ENCODE results near the gene KLK4. TPM values are rescaled to one million over a fixed set of nuclear protein-coding genes. Genes with fewer than 3 reads are reported as not detected.

The KLK4 gene
- total RNA-seq (2014; rRNA removed; shearing (Covaris generic)), result 0.32 and 0.48 TPM in 2 replicates

DNA sequence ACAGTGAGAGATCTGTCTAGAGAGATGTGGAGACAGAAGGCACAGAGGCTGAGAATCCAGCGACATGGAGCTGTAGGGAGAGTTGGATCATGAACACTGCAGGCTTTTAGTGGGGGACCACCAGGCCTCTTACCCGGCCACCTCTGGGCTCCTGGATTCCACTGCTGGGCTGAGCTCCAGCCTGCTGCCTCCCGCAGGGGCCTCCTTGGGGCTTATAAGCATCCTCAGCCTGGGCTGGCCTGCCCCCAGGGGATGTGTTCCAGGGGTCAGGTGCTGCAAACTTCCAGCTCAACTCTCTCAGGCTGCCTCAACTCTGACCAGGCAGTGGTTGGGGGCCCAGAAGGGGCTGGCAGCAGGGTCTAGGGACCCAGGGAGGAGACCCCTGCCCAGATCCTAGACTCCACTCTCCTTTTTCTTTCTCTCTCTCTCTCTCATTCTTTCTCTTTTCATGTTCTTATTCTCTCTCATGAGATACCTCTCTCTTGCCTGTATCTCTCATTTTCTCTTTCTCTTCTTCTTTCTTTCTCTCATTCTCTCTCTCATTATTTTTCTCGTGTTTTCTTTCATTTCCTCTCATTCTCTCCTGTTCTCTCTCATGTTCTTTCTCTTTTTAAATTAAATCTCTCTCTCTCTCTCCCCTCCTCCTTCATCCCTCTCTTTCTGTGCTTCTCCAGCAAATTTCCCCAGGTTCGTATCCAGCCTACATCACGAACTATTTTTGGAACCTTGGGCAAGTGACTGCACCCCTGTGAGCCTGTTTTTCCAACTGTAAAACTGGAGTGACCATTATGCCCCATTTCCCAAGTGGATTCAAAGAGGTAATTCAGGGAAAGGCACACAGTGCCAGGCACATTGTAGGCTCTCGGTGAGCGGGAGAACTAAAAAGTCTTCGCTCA lies at the start of gene KLK4:
TSS of gene KLK4 (minus strand) at position 190 of the 896 bp plus-strand sequence. CDS start 657 bp downstream, outside the sequence.
- Histone ChIP-seq H3K36me3 (no peaks in the 10 kb centered on the region), H3K4me1 (peaks cover 21% of the 10 kb centered on the region), H3K4me3 (no peak within 1 kb of the TSS), H3K9me3 (replicated peaks) (no peaks in the 10 kb centered on the region), H3K27me3 (no peaks in the 10 kb centered on the region), H3K27ac (no peak within 1 kb of the TSS)
- DNase-seq, result peak in 1 of 2 experiments; percentile 50

DNA sequence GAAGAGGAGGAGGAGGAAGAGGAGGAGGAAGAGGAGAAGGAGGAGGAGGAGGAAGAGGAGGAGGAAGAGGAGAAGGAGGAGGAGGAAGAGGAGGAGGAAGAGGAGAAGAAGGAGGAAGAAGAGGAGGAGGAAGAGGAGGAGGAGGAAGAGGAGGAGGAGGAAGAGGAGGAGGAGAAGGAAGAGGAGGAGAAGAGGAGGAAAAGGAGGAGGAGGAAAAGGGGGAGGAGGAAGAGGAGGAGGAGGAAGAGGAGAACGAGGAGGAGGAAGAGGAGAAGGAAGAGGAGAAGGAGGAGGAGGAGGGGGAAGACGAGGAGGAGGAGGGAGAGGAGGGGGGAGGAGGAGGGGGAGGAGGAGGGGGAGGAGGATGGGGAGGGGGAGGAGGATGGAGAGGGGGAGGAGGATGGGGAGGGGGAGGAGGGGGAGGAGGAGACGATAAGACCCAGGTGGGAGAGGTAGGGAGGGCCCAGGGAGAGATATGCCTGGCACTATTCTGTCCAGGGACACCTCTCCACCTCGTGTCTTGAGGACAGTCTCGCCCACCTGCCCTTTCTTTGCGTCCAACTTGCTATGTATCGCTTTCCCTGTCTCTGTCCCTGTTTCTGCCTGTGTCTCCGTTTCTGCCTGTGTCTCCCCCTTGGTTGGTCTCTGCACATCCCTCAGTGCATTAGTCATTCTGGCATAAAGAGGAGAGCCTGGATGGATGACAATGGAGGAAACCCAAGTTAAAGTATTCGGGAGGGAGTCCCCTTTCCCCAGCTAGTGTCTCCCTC lies 48.7 kb upstream of the KLK4 start:
- no peaks in the 10 kb centered on the region for H3K36me3 ChIP-seq
- no peak overlapping the region for H3K27ac ChIP-seq
- H3K27me3 ChIP-seq, result no peaks in the 10 kb centered on the region
- H3K4me1 ChIP-seq, result no peaks in the 10 kb centered on the region
- H3K9me3 ChIP-seq (replicated peaks), result no peaks in the 10 kb centered on the region
- no peak overlapping the region for H3K4me3 ChIP-seq
- DNase-seq, result peak in 1 of 2 experiments; percentile 18

- Histone ChIP-seq H3K36me3 (no peaks in the 10 kb centered on the region), H3K4me1 (no peaks in the 10 kb centered on the region), H3K27me3 (no peaks in the 10 kb centered on the region), H3K4me3 (no peak overlapping the region), H3K27ac (no peak overlapping the region), H3K9me3 (replicated peaks) (no peaks in the 10 kb centered on the region)
- no peak for DNase-seq
Observed at GRCh38 chr19:50957587-50957986, 46.4 kb upstream of the KLK4 start.

DNA sequence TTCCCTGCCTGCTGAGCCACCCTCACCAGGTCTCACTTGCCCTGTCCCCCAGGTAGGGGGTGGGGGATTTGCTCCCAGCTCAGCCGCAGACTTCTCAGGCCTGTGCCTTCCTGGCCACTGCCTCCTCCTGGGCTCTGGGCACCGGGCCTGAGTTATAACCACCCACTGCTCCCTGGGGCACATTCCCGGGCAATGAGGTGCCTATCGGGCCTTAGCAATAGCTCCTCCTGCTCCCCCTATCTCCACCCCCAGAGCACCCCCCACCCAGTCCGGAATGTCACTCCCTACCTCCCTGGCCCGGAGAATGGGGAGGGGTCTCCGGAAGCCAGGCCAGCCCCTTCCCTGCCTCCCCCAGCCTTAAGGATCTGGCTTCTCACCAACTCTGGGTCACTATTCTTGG lies 41.7 kb upstream of the KLK4 start, which contains the start of gene KLK5:
TSS of gene KLK5 (minus strand) at position 129 of the 400 bp plus-strand sequence. CDS start 381 bp downstream, outside the sequence.
- Histone ChIP-seq H3K27ac (no peak within 1 kb of the TSS), H3K27me3 (no peaks in the 10 kb centered on the region), H3K4me3 (no peak within 1 kb of the TSS), H3K36me3 (no peaks in the 10 kb centered on the region), H3K9me3 (replicated peaks) (no peaks in the 10 kb centered on the region), H3K4me1 (no peaks in the 10 kb centered on the region)
- no peak for DNase-seq

DNA sequence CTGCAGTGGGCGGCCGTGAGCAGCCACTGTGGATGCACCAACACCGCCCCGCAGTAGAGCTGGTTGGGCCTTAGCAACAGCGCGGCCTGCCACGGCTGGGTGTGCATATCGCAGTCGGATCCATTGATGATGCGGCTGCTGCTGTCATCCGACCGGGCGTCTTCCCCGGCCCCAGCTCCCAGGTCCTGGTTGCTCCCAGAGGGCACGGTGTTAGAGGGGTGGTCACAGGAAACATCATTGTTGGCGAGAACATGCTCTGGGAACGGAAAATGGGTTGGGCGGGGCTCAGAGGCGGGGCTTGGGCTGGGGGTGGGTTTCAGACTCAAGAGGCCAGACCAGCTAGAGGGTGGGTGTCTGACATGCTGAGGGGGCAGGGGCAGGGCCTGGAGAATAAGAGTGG lies 38.7 kb upstream of the KLK4 start:
- Histone ChIP-seq H3K27ac (no peak overlapping the region), H3K4me1 (no peaks in the 10 kb centered on the region), H3K4me3 (no peak overlapping the region), H3K27me3 (no peaks in the 10 kb centered on the region), H3K9me3 (replicated peaks) (no peaks in the 10 kb centered on the region), H3K36me3 (no peaks in the 10 kb centered on the region)
- DNase-seq, result no peak

DNA sequence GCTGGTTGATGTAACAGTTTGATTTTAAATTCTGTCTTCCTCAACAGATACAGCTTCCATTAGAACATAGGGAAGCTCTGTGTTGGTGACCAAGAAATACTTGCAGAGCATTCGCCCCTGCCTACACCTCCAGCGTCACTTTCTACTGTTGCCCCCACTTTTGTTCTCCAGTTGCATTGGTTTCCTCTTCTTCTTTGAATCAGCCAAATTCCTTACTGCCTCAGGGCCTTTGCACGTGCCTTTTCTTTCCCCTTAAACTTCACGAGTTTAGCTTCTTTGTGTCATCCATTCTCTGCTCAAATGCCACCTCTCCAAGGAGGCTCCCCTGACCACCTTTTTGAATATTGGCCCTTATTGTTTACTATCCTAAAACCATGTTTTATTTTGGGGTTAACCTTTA lies 35.9 kb upstream of the KLK4 start:
- no peaks in the 10 kb centered on the region for H3K36me3 ChIP-seq
- H3K9me3 ChIP-seq (replicated peaks), result no peaks in the 10 kb centered on the region
- no peaks in the 10 kb centered on the region for H3K4me1 ChIP-seq
- no peak overlapping the region for H3K4me3 ChIP-seq
- no peak overlapping the region for H3K27ac ChIP-seq
- no peak for DNase-seq
- H3K27me3 ChIP-seq, result no peaks in the 10 kb centered on the region

DNA sequence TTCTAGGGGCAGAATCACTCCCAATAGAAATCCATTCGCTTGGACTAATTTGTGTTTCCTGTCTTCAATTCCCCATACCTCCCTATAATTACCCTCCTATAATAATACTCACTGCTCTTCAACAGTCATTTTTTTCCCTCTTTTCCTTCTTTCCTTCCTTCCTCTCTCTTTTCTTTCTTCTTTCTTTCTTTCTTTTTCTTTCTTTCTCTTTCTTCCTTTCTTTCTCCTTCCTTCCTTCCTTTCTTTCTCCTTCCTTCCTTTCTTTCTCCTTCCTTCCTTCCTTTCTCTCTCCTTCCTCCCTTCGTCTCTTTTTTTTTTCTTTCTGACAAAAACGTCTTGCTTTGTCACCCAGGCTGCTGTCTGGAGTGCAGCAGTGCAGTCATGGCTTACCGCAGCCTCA lies 33.6 kb upstream of the KLK4 start:
- no peaks in the 10 kb centered on the region for H3K27me3 ChIP-seq
- H3K4me1 ChIP-seq, result no peaks in the 10 kb centered on the region
- H3K36me3 ChIP-seq, result no peaks in the 10 kb centered on the region
- no peaks in the 10 kb centered on the region for H3K9me3 ChIP-seq (replicated peaks)
- H3K27ac ChIP-seq, result no peak overlapping the region
- DNase-seq, result no peak
- no peak overlapping the region for H3K4me3 ChIP-seq

DNA sequence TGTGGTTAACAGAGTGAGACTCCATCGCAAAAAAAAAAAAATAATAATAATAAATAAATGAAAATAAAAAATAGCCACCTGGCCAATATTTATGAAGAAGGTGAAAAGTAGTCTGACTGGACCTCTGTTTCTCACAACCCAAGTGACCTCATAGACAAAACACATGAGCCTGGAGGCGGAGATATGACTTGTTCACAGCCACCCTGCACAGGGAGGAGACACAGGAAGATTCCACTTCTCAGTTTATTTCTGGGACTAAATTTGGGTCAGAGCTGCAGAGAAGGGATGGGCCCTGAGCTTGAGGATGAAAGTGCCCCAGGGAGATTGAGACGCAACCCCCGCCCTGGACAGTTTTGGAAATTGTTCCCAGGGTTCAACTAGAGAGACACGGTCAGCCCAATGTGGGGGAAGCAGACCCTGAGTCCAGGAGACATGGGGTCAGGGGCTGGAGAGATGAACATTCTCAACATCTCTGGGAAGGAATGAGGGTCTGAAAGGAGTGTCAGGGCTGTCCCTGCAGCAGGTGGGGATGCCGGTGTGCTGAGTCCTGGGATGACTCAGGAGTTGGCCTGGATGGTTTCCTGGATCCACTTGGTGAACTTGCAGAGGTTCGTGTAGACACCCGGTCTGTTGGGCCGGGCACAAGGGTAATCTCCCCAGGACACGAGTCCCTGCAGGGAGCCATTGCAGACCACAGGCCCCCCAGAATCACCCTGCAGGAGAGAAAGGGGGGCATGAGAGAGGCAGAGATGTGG lies 32.1 kb upstream of the KLK4 start:
- no peaks in the 10 kb centered on the region for H3K36me3 ChIP-seq
- no peaks in the 10 kb centered on the region for H3K4me1 ChIP-seq
- H3K4me3 ChIP-seq, result no peak overlapping the region
- H3K27me3 ChIP-seq, result no peaks in the 10 kb centered on the region
- no peaks in the 10 kb centered on the region for H3K9me3 ChIP-seq (replicated peaks)
- no peak overlapping the region for H3K27ac ChIP-seq
- DNase-seq, result no peak

- no peak for DNase-seq
- no peaks in the 10 kb centered on the region for H3K9me3 ChIP-seq (replicated peaks)
- no peaks in the 10 kb centered on the region for H3K4me1 ChIP-seq
- H3K4me3 ChIP-seq, result no peak overlapping the region
- H3K27me3 ChIP-seq, result no peaks in the 10 kb centered on the region
- no peak overlapping the region for H3K27ac ChIP-seq
- no peaks in the 10 kb centered on the region for H3K36me3 ChIP-seq
Observed at GRCh38 chr19:50939596-50939995, 28.4 kb upstream of the KLK4 start.

- Histone ChIP-seq H3K4me3 (no peak overlapping the region), H3K27me3 (no peaks in the 10 kb centered on the region), H3K36me3 (no peaks in the 10 kb centered on the region), H3K9me3 (replicated peaks) (no peaks in the 10 kb centered on the region), H3K4me1 (no peaks in the 10 kb centered on the region), H3K27ac (no peak overlapping the region)
- no peak for DNase-seq
Observed at GRCh38 chr19:50933640-50934039, 22.4 kb upstream of the KLK4 start.

DNA sequence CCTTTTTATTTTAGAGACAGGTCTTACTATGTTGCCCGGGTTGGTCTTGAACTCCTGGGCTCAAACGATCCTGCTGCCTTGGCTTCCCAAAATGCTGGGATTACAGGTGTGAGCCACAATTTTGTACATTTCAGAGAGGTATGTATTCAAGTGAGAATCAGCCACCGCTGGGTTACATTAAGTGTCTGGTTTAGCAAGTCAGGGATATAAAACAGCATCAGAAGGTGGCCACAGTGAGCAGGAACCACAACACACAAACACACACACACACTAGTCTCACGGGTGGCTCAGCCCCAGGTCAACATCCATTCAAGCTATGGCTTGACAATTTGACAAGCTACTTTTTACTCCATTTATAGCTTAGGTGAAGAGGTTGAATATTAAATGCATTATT lies 21.5 kb upstream of the KLK4 start:
- Histone ChIP-seq H3K27me3 (no peaks in the 10 kb centered on the region), H3K36me3 (no peaks in the 10 kb centered on the region), H3K4me1 (no peaks in the 10 kb centered on the region), H3K27ac (no peak overlapping the region), H3K4me3 (no peak overlapping the region), H3K9me3 (replicated peaks) (no peaks in the 10 kb centered on the region)
- no peak for DNase-seq

DNA sequence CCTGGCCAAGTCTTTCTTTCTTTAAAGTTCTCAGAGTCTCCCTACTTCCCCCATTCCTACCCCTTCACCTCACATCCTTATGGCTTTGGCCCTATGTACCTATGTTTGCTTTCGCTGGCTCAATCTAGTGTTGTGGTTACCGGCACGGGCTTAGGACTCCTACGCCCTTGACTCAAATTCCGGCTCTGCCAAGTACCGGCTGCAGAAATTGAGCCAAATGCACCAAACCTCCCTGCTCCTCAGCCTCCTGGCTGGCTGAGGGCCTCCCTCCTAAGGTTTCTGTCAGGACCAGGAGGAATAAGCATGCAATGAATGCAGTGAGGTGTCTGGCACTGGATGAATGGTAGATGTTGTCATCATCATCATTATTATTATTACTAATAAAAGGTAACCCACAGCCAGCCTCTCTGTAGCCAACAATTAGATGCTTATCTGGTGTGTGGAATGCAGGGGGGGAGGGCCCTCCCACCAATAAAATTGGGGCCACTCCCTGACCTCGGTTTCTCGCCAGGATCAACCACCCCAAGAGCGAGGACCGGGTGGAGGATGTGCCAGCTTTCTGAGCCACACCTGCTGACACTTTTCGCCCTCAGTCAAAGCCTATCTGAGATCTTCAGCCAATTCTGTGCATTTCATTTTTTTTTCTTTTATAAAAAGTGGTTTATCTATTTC lies 21.0 kb upstream of the KLK4 start:
- no peaks in the 10 kb centered on the region for H3K27me3 ChIP-seq
- H3K9me3 ChIP-seq (replicated peaks), result no peaks in the 10 kb centered on the region
- no peak for DNase-seq

GRCh38 chr19:50931023-50931422 lies 19.8 kb upstream of the KLK4 start:
- Histone ChIP-seq H3K27ac (no peak overlapping the region), H3K27me3 (no peaks in the 10 kb centered on the region), H3K9me3 (replicated peaks) (no peaks in the 10 kb centered on the region), H3K4me1 (no peaks in the 10 kb centered on the region), H3K4me3 (no peak overlapping the region), H3K36me3 (no peaks in the 10 kb centered on the region)
- DNase-seq, result no peak

More for the DNA sequence above, 21.0 kb upstream of the KLK4 start:
- Histone ChIP-seq H3K36me3 (no peaks in the 10 kb centered on the region), H3K4me1 (no peaks in the 10 kb centered on the region), H3K4me3 (no peak overlapping the region), H3K27ac (no peak overlapping the region)

GRCh38 chr19:50928831-50929230 lies 17.6 kb upstream of the KLK4 start:
- H3K4me1 ChIP-seq, result no peaks in the 10 kb centered on the region
- H3K27ac ChIP-seq, result no peak overlapping the region
- H3K4me3 ChIP-seq, result no peak overlapping the region
- no peaks in the 10 kb centered on the region for H3K27me3 ChIP-seq
- no peak for DNase-seq
- H3K36me3 ChIP-seq, result no peaks in the 10 kb centered on the region
- H3K9me3 ChIP-seq (replicated peaks), result no peaks in the 10 kb centered on the region

All from SJCRH30 (cell line).